Measurements from ENCODE around the gene DRD4. TPM values are rescaled to one million over a fixed set of nuclear protein-coding genes. Genes with fewer than 3 reads are reported as not detected.
"Not testable (repeated sequence)": the region's sequence is repeated elsewhere in the genome, so short reads cannot be mapped to it uniquely, and the experiment has no call there.

The DRD4 gene
- total and polyA plus RNA-seq, 2 of the 13 experiments (the other 11 are each of a cell fraction or from before 2014, with no cell fraction given) = 0.09 to 0.13 TPM

- no peak for TF ChIP-seq BRF2 (CRISPR knock-in tag; IDR thresholded peaks at IDR 0.05)
- no peak for TF ChIP-seq ZNF446 (CRISPR knock-in tag; IDR thresholded peaks at IDR 0.05)
- no peak for TF ChIP-seq ZNF619 (CRISPR knock-in tag; IDR thresholded peaks at IDR 0.05)
- no peak for TF ChIP-seq ZNF20 (CRISPR knock-in tag; IDR thresholded peaks at IDR 0.05)
Observed at GRCh38 chr11:650482-650881, 13.4 kb downstream of the DRD4 start (continued).

- H3K27me3 ChIP-seq (ENCODE audit: control insufficient read depth in 1 of 2, insufficient read depth in 2 of 2, low read length in 2 of 2); H3K79me2 ChIP-seq (ENCODE audit: insufficient read depth, low read length); H3K27ac ChIP-seq (ENCODE audit: extremely low read length, insufficient read depth, low read length); H3K9ac ChIP-seq (ENCODE audit: insufficient read depth, low read depth, low read length); POLR2A ChIA-PET; H4K20me1 ChIP-seq (ENCODE audit: insufficient read depth, low read length); H3K4me2 ChIP-seq (ENCODE audit: low read depth, low read length); BruUV-seq (replicated peaks); H3K9me3 ChIP-seq (ENCODE audit: low read length); in situ Hi-C loops (cut with HindIII; ENCODE audit: extremely low pct_ligation_motif_present, low pct_unique_long_range_greater_than_20kb); H3K4me3 ChIP-seq (replicated peaks in 1 of 3; ENCODE audit: insufficient read depth in 1 of 3, low read depth in 2 of 3, low read length in 3 of 3); FAIRE-seq; DNase-seq (ENCODE audit: low spot score); ATAC-seq; CTCF ChIA-PET (ENCODE audit: low intra/inter-chr PET ratio, low total read pairs); H2AFZ ChIP-seq (ENCODE audit: low read length): not testable (repeated sequence)
- intact Hi-C loops (cut with micrococcal nuclease; ENCODE audit: unreplicated experiment) = loop anchor here (10.0 kb wide), 1 partner anchor 52 kb away; the partner anchor contains the start of gene EPS8L2
- WGBS (ENCODE audit: low lambda C conversion rate) = 94% methylated on average over 12 of the region's 14 CpGs
- peaks cover 41% of the 10 kb centered on the region for H3K4me1 ChIP-seq (ENCODE audit: insufficient read depth, low read length)
- peaks cover 6 to 19% of the 10 kb centered on the region in 2 experiments; a peak in 4 of 5 replicates for H3K36me3 ChIP-seq (replicated peaks in 1 of 2; ENCODE audit: control insufficient read depth in 1 of 2, insufficient read depth in 2 of 2, low read length in 2 of 2)
Observed at GRCh38 chr11:653136-653535, 16.1 kb downstream of the DRD4 start.

GRCh38 chr11:653837-654236 lies 16.8 kb downstream of the DRD4 start:
- in situ Hi-C loops (cut with HindIII; ENCODE audit: extremely low pct_ligation_motif_present, low pct_unique_long_range_greater_than_20kb) = no loop called here
- 82% methylated on average over 15 of the region's 15 CpGs for WGBS (ENCODE audit: low lambda C conversion rate)
- POLR2A ChIA-PET = interaction anchor here (1.3 to 1.8 kb wide), 2 partner anchors 51 to 99 kb away, joined by 4 to 6 read pairs; no protein-coding TSS in a partner anchor

More at GRCh38 chr11:653837-654236, 16.8 kb downstream of the DRD4 start:
- Histone ChIP-seq H3K4me1 (ENCODE audit: insufficient read depth, low read length) (peaks cover 47% of the 10 kb centered on the region), H3K36me3 (replicated peaks in 1 of 2; ENCODE audit: control insufficient read depth in 1 of 2, insufficient read depth in 2 of 2, low read length in 2 of 2) (peaks cover 10 to 24% of the 10 kb centered on the region in 2 experiments; a peak in 4 of 5 replicates), H3K9ac (ENCODE audit: insufficient read depth, low read depth, low read length) (no peak overlapping the region), H3K4me2 (ENCODE audit: low read depth, low read length) (no peak overlapping the region), H3K4me3 (replicated peaks in 1 of 3; ENCODE audit: insufficient read depth in 1 of 3, low read depth in 2 of 3, low read length in 3 of 3) (no peak overlapping the region), H3K27me3 (ENCODE audit: control insufficient read depth in 1 of 2, insufficient read depth in 2 of 2, low read length in 2 of 2) (no peaks in the 10 kb centered on the region), H3K27ac (ENCODE audit: extremely low read length, insufficient read depth, low read length) (no peak overlapping the region), H3K79me2 (ENCODE audit: insufficient read depth, low read length) (no peaks in the 10 kb centered on the region), H4K20me1 (ENCODE audit: insufficient read depth, low read length) (peaks cover 12% of the 10 kb centered on the region; the same call in 1 of the 2 replicates), H2AFZ (ENCODE audit: low read length) (no peak overlapping the region), H3K9me3 (ENCODE audit: low read length) (no peaks in the 10 kb centered on the region)
- CTCF ChIA-PET (ENCODE audit: low intra/inter-chr PET ratio, low total read pairs) = no interaction called here
- FAIRE-seq = no peak
- no peak for TF ChIP-seq ZC3H4 (CRISPR knock-in tag; IDR thresholded peaks at IDR 0.05; ENCODE audit: borderline replicate concordance)
- no peak for TF ChIP-seq MLX (CRISPR knock-in tag; IDR thresholded peaks at IDR 0.05)
- TF ChIP-seq SNAI1 (CRISPR knock-in tag; IDR thresholded peaks at IDR 0.05; ENCODE audit: borderline replicate concordance) = no peak
- TF ChIP-seq ZNF550 (CRISPR knock-in tag; IDR thresholded peaks at IDR 0.05; ENCODE audit: borderline replicate concordance) = no peak
- no peak for TF ChIP-seq JUN (CRISPR knock-in tag; IDR thresholded peaks at IDR 0.05)
- TF ChIP-seq TBX2 (CRISPR knock-in tag; IDR thresholded peaks at IDR 0.05; ENCODE audit: borderline replicate concordance) = no peak
- TF ChIP-seq NFKBIZ (CRISPR knock-in tag; IDR thresholded peaks at IDR 0.05) = no peak
- no peak for TF ChIP-seq ZNF720 (CRISPR knock-in tag; IDR thresholded peaks at IDR 0.05)
- no peak for TF ChIP-seq ZNF556 (CRISPR knock-in tag; IDR thresholded peaks at IDR 0.05; ENCODE audit: borderline replicate concordance)
- TF ChIP-seq ZNF816 (CRISPR knock-in tag; IDR thresholded peaks at IDR 0.05; ENCODE audit: borderline replicate concordance) = no peak
- no peak for TF ChIP-seq ZNF362 (CRISPR knock-in tag; IDR thresholded peaks at IDR 0.05; ENCODE audit: borderline replicate concordance)
- no peak for ATAC-seq
- DNase-seq (ENCODE audit: low spot score) = no peak
- intact Hi-C loops (cut with micrococcal nuclease; ENCODE audit: unreplicated experiment) = loop anchor here (10.0 kb wide), 1 partner anchor 51 kb away; the partner anchor contains the start of gene EPS8L2
- BruUV-seq (replicated peaks) = no TSS peak

Data from HepG2 (cell line).